ENCODE results near the gene MICOS13.
A peak's percentile ranks its signal among the peaks of the same experiment; 100 is the strongest.
"Not testable (repeated sequence)": the region's sequence is repeated elsewhere in the genome, so short reads cannot be mapped to it uniquely, and the experiment has no call there.

Gene MICOS13

GRCh38 chr19:5707576-5708575, 27.6 kb upstream of the MICOS13 start:
- DNase-seq (ENCODE audit: insufficient read length, low spot score) (peak; percentile 16), FAIRE-seq (no peak)
- TF ChIP-seq, protein P1, sequence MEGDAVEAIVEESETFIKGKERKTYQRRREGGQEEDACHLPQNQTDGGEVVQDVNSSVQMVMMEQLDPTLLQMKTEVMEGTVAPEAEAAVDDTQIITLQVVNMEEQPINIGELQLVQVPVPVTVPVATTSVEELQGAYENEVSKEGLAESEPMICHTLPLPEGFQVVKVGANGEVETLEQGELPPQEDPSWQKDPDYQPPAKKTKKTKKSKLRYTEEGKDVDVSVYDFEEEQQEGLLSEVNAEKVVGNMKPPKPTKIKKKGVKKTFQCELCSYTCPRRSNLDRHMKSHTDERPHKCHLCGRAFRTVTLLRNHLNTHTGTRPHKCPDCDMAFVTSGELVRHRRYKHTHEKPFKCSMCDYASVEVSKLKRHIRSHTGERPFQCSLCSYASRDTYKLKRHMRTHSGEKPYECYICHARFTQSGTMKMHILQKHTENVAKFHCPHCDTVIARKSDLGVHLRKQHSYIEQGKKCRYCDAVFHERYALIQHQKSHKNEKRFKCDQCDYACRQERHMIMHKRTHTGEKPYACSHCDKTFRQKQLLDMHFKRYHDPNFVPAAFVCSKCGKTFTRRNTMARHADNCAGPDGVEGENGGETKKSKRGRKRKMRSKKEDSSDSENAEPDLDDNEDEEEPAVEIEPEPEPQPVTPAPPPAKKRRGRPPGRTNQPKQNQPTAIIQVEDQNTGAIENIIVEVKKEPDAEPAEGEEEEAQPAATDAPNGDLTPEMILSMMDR (IDR thresholded peaks at IDR 0.05; ENCODE audit: insufficient read depth, missing control alignments), result no peak

DNA sequence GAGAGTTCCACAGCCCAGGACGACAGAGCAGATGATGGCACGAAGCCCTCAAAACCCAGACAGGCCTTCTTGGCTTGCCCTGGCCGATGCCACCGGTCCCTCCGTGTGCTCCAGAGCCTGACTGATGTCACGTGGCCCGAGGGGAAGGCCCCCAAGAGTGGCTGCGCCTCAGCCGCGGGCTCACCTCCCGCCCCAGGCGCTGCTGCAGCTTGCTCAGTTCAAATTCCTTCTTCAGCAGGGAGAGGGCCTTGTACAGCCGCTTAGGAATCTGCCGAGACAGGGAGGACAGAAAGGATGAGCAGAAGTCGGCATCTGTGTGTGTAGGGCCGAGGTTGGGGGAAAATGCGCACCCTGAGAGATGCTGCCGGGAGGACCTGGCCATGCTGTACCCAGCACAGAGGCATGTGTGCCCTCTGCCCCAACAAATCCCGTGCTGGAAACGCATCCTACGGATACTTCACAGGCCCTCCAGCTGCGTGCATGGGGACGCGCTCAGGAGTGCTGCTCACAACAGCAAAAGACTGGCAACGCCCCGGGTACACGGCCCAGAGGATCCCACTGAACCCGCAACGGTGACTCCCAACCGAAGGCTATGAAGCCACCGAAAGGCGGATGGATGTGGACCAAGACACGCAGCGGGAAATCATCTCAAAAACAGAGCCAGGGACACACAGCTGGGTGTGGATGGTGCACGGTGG, 26.7 kb upstream of the MICOS13 start:
- FAIRE-seq, result no peak
- DNase-seq (ENCODE audit: insufficient read length, low spot score), result no peak
- TF ChIP-seq, protein P1 (IDR thresholded peaks at IDR 0.05; ENCODE audit: insufficient read depth, missing control alignments), result no peak

GRCh38 chr19:5705552-5705951, 25.2 kb upstream of the MICOS13 start:
- DNase-seq (ENCODE audit: insufficient read length, low spot score) (peak; percentile 12), FAIRE-seq (no peak)
- TF ChIP-seq, protein P1 (IDR thresholded peaks at IDR 0.05; ENCODE audit: insufficient read depth, missing control alignments), result no peak

- peak; percentile 7 for DNase-seq (ENCODE audit: insufficient read length, low spot score)
- TF ChIP-seq, protein P1 (IDR thresholded peaks at IDR 0.05; ENCODE audit: insufficient read depth, missing control alignments), result no peak
- FAIRE-seq, result no peak
Measured at GRCh38 chr19:5703819-5704818, 23.8 kb upstream of the MICOS13 start.

- not testable (repeated sequence) for FAIRE-seq; DNase-seq (ENCODE audit: insufficient read length, low spot score)
Measured at GRCh38 chr19:5702053-5702410, 21.7 kb upstream of the MICOS13 start.

DNA sequence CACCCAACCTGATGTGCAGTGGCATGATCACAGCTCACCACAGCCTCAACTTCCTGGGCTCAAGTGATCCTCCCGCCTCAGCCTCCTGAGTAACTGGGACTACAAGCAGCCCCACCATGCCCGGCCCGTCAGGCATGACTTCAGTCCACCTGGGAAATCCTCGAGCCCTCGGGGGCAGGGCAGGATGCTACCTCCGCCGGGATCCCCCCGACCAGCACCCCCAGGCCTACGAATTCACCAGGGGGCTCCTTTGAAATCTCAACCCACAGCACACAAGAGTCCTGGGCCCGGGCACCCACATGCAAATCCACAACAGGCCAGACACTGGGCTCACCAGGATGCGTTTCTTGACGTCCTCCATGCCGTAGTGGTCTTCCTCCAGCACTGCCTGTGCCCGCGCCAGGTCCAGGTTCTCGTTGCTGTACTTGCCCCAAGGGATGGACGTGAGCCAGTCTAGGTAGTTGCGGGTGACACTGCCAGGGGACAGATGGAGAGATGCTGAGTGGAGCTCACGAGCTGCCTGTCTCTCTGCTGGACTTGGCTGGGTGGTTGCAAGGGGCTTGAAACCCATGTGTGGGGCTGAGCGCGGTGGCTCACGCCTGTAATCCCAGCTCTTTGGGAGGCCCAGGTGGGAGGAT, 20.3 kb upstream of the MICOS13 start:
- TF ChIP-seq, protein P1 (IDR thresholded peaks at IDR 0.05; ENCODE audit: insufficient read depth, missing control alignments), result no peak
- DNase-seq (ENCODE audit: insufficient read length, low spot score), result no peak
- no peak for FAIRE-seq

All from D721Med (cell line).